H9 (cell line): ENCODE results near the gene DLG2. TPM values are rescaled to one million over a fixed set of nuclear protein-coding genes. Genes with fewer than 3 reads are reported as not detected.

ENCODE experiments used
- DNase-seq: peaks from one replicate; pipeline ENCODE4 v3.0.0-alpha.2; 2017
- H2AFZ ChIP-seq: one replicate; pipeline ENCODE4 v1.6.1; 2013; ENCODE audit warnings: mild to moderate bottlenecking, low read length, control low read depth, moderate library complexity
- H2AK5ac ChIP-seq: 2 replicates; pipeline ENCODE4 v1.6.1; 2013; ENCODE audit warnings: low read length, control low read depth, mixed read lengths; ENCODE audit not compliant: insufficient read length
- H2BK120ac ChIP-seq: one replicate; pipeline ENCODE4 v1.6.1; 2013; ENCODE audit warnings: low read depth, mild to moderate bottlenecking, low read length, control low read depth, inconsistent platforms; ENCODE audit not compliant: poor library complexity, severe bottlenecking
- H2BK12ac ChIP-seq: 2 replicates; pipeline ENCODE4 v1.6.1; 2013; ENCODE audit warnings: low read length, control low read depth, mixed read lengths, low read depth; ENCODE audit not compliant: insufficient read length
- H2BK15ac ChIP-seq: 2 replicates; pipeline ENCODE4 v1.6.1; 2013; ENCODE audit warnings: low read depth, low read length, control low read depth
- H2BK20ac ChIP-seq: one replicate; pipeline ENCODE4 v1.6.1; 2013; ENCODE audit warnings: low read depth, mild to moderate bottlenecking, low read length, control low read depth, inconsistent platforms; ENCODE audit not compliant: poor library complexity, severe bottlenecking
- H2BK5ac ChIP-seq: 2 replicates; pipeline ENCODE4 v1.6.1; 2013; ENCODE audit warnings: low read length, control low read depth, mixed read lengths; ENCODE audit not compliant: insufficient read length
- H3K14ac ChIP-seq: 2 replicates; pipeline ENCODE4 v1.6.1; 2013; ENCODE audit warnings: low read length, control low read depth; ENCODE audit not compliant: insufficient read depth
- H3K18ac ChIP-seq: 2 replicates; pipeline ENCODE4 v1.6.1; 2013; ENCODE audit warnings: low read depth, mild to moderate bottlenecking, mixed read lengths, low read length, control low read depth; ENCODE audit not compliant: insufficient read length
- H3K23ac ChIP-seq: 2 replicates; pipeline ENCODE4 v1.6.1; 2013; ENCODE audit warnings: low read length, control low read depth, mixed read lengths, low read depth; ENCODE audit not compliant: insufficient read length
- H3K23me2 ChIP-seq: 2 replicates; pipeline ENCODE4 v1.6.1; 2013; ENCODE audit warnings: low read depth, mild to moderate bottlenecking, mixed read lengths, low read length, control low read depth; ENCODE audit not compliant: insufficient read length, poor library complexity, severe bottlenecking
- H3K27ac ChIP-seq: 2 replicates; pipeline ENCODE4 v1.5.1; 2013; ENCODE audit warnings: low read length, control low read depth, mixed read lengths, low read depth; ENCODE audit not compliant: insufficient read length
- H3K27me3 ChIP-seq: 2 replicates; pipeline ENCODE4 v1.6.1; 2013; ENCODE audit warnings: low read length, control low read depth, inconsistent platforms; ENCODE audit not compliant: insufficient read depth
- H3K4ac ChIP-seq: 2 replicates; pipeline ENCODE4 v1.6.1; 2013; ENCODE audit warnings: low read depth, mild to moderate bottlenecking, control low read depth, inconsistent platforms, low read length, moderate library complexity
- H3K4me1 ChIP-seq: 2 replicates; pipeline ENCODE4 v1.6.1; 2013; ENCODE audit warnings: low read length, control low read depth, inconsistent platforms; ENCODE audit not compliant: insufficient read depth
- H3K4me2 ChIP-seq: 2 replicates; pipeline ENCODE4 v1.6.1; 2013; ENCODE audit warnings: low read length, control low read depth, mixed read lengths; ENCODE audit not compliant: insufficient read length, insufficient read depth
- H3K56ac ChIP-seq: 2 replicates; pipeline ENCODE4 v1.6.1; 2013; ENCODE audit warnings: low read depth, mild to moderate bottlenecking, mixed read lengths, low read length, control low read depth; ENCODE audit not compliant: insufficient read length
- H3K79me1 ChIP-seq: 2 replicates; pipeline ENCODE4 v1.6.1; 2013; ENCODE audit warnings: low read depth, mild to moderate bottlenecking, moderate library complexity, low read length, control low read depth, inconsistent platforms; ENCODE audit not compliant: insufficient read depth, poor library complexity, severe bottlenecking
- H3K79me2 ChIP-seq: 2 replicates; pipeline ENCODE4 v1.6.1; 2013; ENCODE audit warnings: low read length, control low read depth, inconsistent platforms; ENCODE audit not compliant: insufficient read depth
- H3K9ac ChIP-seq: 2 replicates; pipeline ENCODE4 v1.6.1; 2013; ENCODE audit warnings: low read length, control low read depth, mixed read lengths; ENCODE audit not compliant: insufficient read length; ENCODE audit errors: extremely low read depth
- H3K9me3 ChIP-seq: one replicate; pipeline ENCODE4 v1.6.1; 2013; ENCODE audit warnings: low read depth, low read length, inconsistent platforms; ENCODE audit not compliant: control insufficient read depth
- H3T11ph ChIP-seq: one replicate; pipeline ENCODE4 v1.6.1; 2013; ENCODE audit warnings: mild to moderate bottlenecking, low read length, control low read depth, inconsistent platforms
- H4K20me1 ChIP-seq: one replicate; pipeline ENCODE4 v1.6.1; 2013; ENCODE audit not compliant: control insufficient read depth, insufficient read length, insufficient read depth
- H4K5ac ChIP-seq: 2 replicates; pipeline ENCODE4 v1.6.1; 2013; ENCODE audit warnings: low read depth, mild to moderate bottlenecking, mixed read lengths, low read length, control low read depth; ENCODE audit not compliant: insufficient read length
- H4K8ac ChIP-seq: replicated peaks from 2 replicates; pipeline ENCODE4 v1.6.1; 2013; ENCODE audit warnings: low read length, control low read depth, mixed read lengths, low read depth; ENCODE audit not compliant: insufficient read length
- H4K91ac ChIP-seq: 2 replicates; pipeline ENCODE4 v1.6.1; 2013; ENCODE audit warnings: low read depth, mild to moderate bottlenecking, moderate library complexity, mixed read lengths, low read length, control low read depth; ENCODE audit not compliant: insufficient read length
- H3K27ac Mint-ChIP-seq, 3 experiments: 2 replicates in 2 of 3; 3 replicates in 1 of 3; pipeline ENCODE4 v1.8.0; 2020 to 2021; ENCODE audit warnings: mixed read lengths in 3 of 3, mild to moderate bottlenecking in 1 of 3, moderate library complexity in 1 of 3
- H3K27me3 Mint-ChIP-seq: 2 replicates; pipeline ENCODE4 v1.8.0; 2021; ENCODE audit warnings: low read depth, mild to moderate bottlenecking, moderate library complexity, mixed read lengths
- H3K36me3 Mint-ChIP-seq, 3 experiments: 2 replicates in 2 of 3; 3 replicates in 1 of 3; pipeline ENCODE4 v1.8.0; 2020 to 2021; ENCODE audit warnings: low read depth in 3 of 3, mixed read lengths in 3 of 3; ENCODE audit not compliant: insufficient read depth in 1 of 3
- H3K4me1 Mint-ChIP-seq, 2 experiments: 2 replicates each; pipeline ENCODE4 v1.8.0; 2020; ENCODE audit warnings: mixed read lengths in 2 of 2
- H3K4me3 Mint-ChIP-seq, 2 experiments: 2 replicates in 1 of 2; 3 replicates in 1 of 2; pipeline ENCODE4 v1.8.0; 2020 to 2021; ENCODE audit warnings: mild to moderate bottlenecking in 2 of 2, mixed read lengths in 2 of 2, moderate library complexity in 1 of 2
- H3K9me3 Mint-ChIP-seq, 2 experiments: 2 replicates in 1 of 2; 3 replicates in 1 of 2; pipeline ENCODE4 v1.8.0; 2020; ENCODE audit warnings: mild to moderate bottlenecking in 2 of 2, mixed read lengths in 2 of 2, moderate library complexity in 1 of 2
- CTCF ChIP-seq: fragments of 200-600 bp; sonication (generic); conservative IDR thresholded peaks from 3 replicates; pipeline ENCODE4 v1.8.0; 2021; ENCODE audit warnings: antibody characterized with exemption, mild to moderate bottlenecking
- WGBS: extraction: QIAGEN DNeasy Blood & Tissue Kit; methylation state at CpG from one replicate; pipeline ENCODE4 v1.1.7; 2013; ENCODE audit warnings: missing lambda C conversion rate, low lambda C conversion rate, mixed read lengths; ENCODE audit not compliant: insufficient read length; ENCODE audit errors: extremely low coverage; 5-methylcytosine and 5-hydroxymethylcytosine counted together
- total RNA-seq: library from RNA; stranded (reverse); gene quantifications from 2 replicates; pipeline ENCODE4 v1.2.1, GENCODE V29; 2021

DLG2 gene
- total RNA-seq, 1 experiment from 2014 or later, result 8.0 TPM

- H3K4me2 ChIP-seq, result no peak overlapping the region
- no peak overlapping the region for H2BK12ac ChIP-seq
- no peaks in the 10 kb centered on the region for H3K9me3 Mint-ChIP-seq
- H2BK20ac ChIP-seq, result no peak overlapping the region
- no peak overlapping the region for H3K9ac ChIP-seq
- no peak overlapping the region for H3K56ac ChIP-seq
- no peak overlapping the region for H2BK5ac ChIP-seq
- no peak overlapping the region for H2AK5ac ChIP-seq
- no peak overlapping the region for H4K8ac ChIP-seq
- H3K27me3 Mint-ChIP-seq, result no peaks in the 10 kb centered on the region
- no peak overlapping the region for H3K14ac ChIP-seq
- H3K4me1 ChIP-seq, result no peaks in the 10 kb centered on the region
- H3K79me2 ChIP-seq, result peaks cover 21% of the 10 kb centered on the region; the same call in 1 of the 2 replicates
- H3K79me1 ChIP-seq, result no peaks in the 10 kb centered on the region
- no peak overlapping the region for H2BK15ac ChIP-seq
- DNase-seq, result no peak
- no peak overlapping the region for H3K18ac ChIP-seq
- no peak for TF ChIP-seq CTCF
- H3K23me2 ChIP-seq, result peaks cover 6% of the 10 kb centered on the region
- no peak overlapping the region for H3T11ph ChIP-seq
- no peak overlapping the region for H3K27ac Mint-ChIP-seq
- WGBS, result no CpG with 5 or more reads among the region's 2 CpGs
- H3K9me3 ChIP-seq, result no peaks in the 10 kb centered on the region
- H3K23ac ChIP-seq, result no peak overlapping the region
- no peak overlapping the region for H3K4ac ChIP-seq
- H2AFZ ChIP-seq, result no peak overlapping the region
- H3K27ac ChIP-seq, result no peak overlapping the region
- no peaks in the 10 kb centered on the region for H4K20me1 ChIP-seq
- H3K27me3 ChIP-seq, result no peaks in the 10 kb centered on the region
- H3K4me3 Mint-ChIP-seq, result peak overlapping the region; percentile 91 to 97
- no peak overlapping the region for H4K91ac ChIP-seq
- H3K36me3 Mint-ChIP-seq, result peaks cover 4 to 15% (median 9%) of the 10 kb centered on the region in 3 experiments; a peak in 6 of 7 replicates
- H2BK120ac ChIP-seq, result no peak overlapping the region
- H4K5ac ChIP-seq, result no peak overlapping the region
- H3K4me1 Mint-ChIP-seq, result peaks cover 25 to 28% of the 10 kb centered on the region in 2 experiments
Measured at GRCh38 chr11:85626496-85626895, 648 bp downstream of the DLG2 start.
